ENCODE measurements around the gene HES4.

DNA sequence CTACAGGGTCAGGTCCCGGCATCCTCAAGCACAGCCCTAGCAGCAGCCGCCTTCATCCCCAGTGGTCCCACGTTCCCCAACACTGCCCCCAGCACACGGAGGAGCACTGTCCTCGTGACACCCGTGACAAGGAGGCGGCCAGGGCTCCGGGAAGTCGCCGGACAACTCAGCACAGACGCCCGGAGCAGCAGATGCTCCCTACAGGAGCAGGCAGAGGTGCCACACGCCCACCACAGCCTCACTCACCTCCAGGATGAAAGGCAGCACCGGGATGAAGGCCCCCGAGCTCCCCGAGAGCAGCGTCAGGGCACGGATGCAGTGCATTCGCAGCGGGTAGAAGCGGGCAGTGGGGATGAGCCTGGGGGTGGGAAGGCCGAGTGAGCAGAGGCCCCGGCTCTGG, 49.0 kb downstream of the HES4 start:
- TF ChIP-seq, protein P1, sequence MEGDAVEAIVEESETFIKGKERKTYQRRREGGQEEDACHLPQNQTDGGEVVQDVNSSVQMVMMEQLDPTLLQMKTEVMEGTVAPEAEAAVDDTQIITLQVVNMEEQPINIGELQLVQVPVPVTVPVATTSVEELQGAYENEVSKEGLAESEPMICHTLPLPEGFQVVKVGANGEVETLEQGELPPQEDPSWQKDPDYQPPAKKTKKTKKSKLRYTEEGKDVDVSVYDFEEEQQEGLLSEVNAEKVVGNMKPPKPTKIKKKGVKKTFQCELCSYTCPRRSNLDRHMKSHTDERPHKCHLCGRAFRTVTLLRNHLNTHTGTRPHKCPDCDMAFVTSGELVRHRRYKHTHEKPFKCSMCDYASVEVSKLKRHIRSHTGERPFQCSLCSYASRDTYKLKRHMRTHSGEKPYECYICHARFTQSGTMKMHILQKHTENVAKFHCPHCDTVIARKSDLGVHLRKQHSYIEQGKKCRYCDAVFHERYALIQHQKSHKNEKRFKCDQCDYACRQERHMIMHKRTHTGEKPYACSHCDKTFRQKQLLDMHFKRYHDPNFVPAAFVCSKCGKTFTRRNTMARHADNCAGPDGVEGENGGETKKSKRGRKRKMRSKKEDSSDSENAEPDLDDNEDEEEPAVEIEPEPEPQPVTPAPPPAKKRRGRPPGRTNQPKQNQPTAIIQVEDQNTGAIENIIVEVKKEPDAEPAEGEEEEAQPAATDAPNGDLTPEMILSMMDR (IDR thresholded peaks at IDR 0.05; ENCODE audit: insufficient read depth, low read depth, low read length) = no peak
- TF ChIP-seq EZH2 (IDR thresholded peaks at IDR 0.05; ENCODE audit: insufficient read depth, low read length) = no peak
